HFFc6 (cell line): Measurements from ENCODE around the gene AFAP1L1. TPM values are rescaled to one million over a fixed set of nuclear protein-coding genes. Genes with fewer than 3 reads are reported as not detected.

Experiments
- DNase-seq: peaks from one replicate; pipeline ENCODE4 v3.0.0-alpha.2; 2018
- H3K27ac Mint-ChIP-seq: 2 replicates; pipeline ENCODE4 v1.8.0; 2020; ENCODE audit warnings: mild to moderate bottlenecking, mixed read lengths
- H3K27me3 Mint-ChIP-seq: 2 replicates; pipeline ENCODE4 v1.8.0; 2021; ENCODE audit warnings: mild to moderate bottlenecking, moderate library complexity, mixed read lengths; ENCODE audit not compliant: insufficient read depth
- H3K36me3 Mint-ChIP-seq: 2 replicates; pipeline ENCODE4 v1.8.0; 2021; ENCODE audit warnings: low read depth, mixed read lengths
- H3K4me1 Mint-ChIP-seq: 2 replicates; pipeline ENCODE4 v1.8.0; 2020; ENCODE audit warnings: low read depth, mixed read lengths
- H3K4me3 Mint-ChIP-seq: 2 replicates; pipeline ENCODE4 v1.8.0; 2020; ENCODE audit warnings: mild to moderate bottlenecking, moderate library complexity, mixed read lengths
- H3K9me3 Mint-ChIP-seq: 2 replicates; pipeline ENCODE4 v1.8.0; 2020; ENCODE audit warnings: mild to moderate bottlenecking, mixed read lengths
- CTCF ChIP-seq: fragments of 200-600 bp; sonication (generic); IDR thresholded peaks from 2 replicates; pipeline ENCODE4 v1.5.0; 2021; ENCODE audit warnings: antibody characterized with exemption, mild to moderate bottlenecking
- total RNA-seq, 6 experiments: library from RNA; stranded (reverse); fragmentation: NEBNext Ultra II Directional; extraction: Animal tissue kit (Norgen Biotek cat#: 25700); gene quantifications; 2 replicates in 1 of 6; 3 replicates in 5 of 6; pipeline ENCODE4 v1.2.3, GENCODE V29; 2021

AFAP1L1 gene
- total RNA-seq, 6 experiments from 2014 or later, result 3.2 to 7.5 (median 5.4) TPM

- no peak overlapping the region for H3K27ac Mint-ChIP-seq
- H3K9me3 Mint-ChIP-seq, result no peaks in the 10 kb centered on the region
- H3K4me1 Mint-ChIP-seq, result peaks cover 17% of the 10 kb centered on the region
- DNase-seq, result no peak
- H3K27me3 Mint-ChIP-seq, result peaks cover 3% of the 10 kb centered on the region
- H3K4me3 Mint-ChIP-seq, result no peak overlapping the region
- no peak for TF ChIP-seq CTCF
- H3K36me3 Mint-ChIP-seq, result no peaks in the 10 kb centered on the region
Measured at GRCh38 chr5:149381261-149381985, 109.8 kb downstream of the AFAP1L1 start.

DNA sequence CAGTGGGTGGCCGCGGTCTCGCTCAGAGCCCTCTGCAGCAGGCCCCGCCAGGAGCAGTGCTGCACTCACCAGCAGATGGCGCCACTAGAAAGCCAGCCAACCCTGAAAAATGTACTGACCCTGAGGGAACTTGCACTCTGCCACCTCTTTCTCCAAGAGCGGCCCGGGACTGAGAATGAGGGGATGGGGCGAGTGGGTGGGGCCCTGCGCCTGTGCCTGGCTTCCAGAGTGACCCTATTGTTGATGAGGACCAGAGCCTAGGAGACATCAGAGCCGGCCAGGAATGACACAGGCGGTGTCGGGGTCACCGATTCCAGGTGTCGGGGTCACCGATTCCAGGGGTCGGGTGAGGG is 110.3 kb downstream of the AFAP1L1 start:
- no peaks in the 10 kb centered on the region for H3K9me3 Mint-ChIP-seq
- TF ChIP-seq CTCF, result peak; percentile 98
- no peaks in the 10 kb centered on the region for H3K36me3 Mint-ChIP-seq
- peak; percentile 61 for DNase-seq
- H3K27ac Mint-ChIP-seq, result no peak overlapping the region
- no peak overlapping the region for H3K4me3 Mint-ChIP-seq
- peaks cover 3% of the 10 kb centered on the region for H3K27me3 Mint-ChIP-seq
- peaks cover 23% of the 10 kb centered on the region for H3K4me1 Mint-ChIP-seq

DNA sequence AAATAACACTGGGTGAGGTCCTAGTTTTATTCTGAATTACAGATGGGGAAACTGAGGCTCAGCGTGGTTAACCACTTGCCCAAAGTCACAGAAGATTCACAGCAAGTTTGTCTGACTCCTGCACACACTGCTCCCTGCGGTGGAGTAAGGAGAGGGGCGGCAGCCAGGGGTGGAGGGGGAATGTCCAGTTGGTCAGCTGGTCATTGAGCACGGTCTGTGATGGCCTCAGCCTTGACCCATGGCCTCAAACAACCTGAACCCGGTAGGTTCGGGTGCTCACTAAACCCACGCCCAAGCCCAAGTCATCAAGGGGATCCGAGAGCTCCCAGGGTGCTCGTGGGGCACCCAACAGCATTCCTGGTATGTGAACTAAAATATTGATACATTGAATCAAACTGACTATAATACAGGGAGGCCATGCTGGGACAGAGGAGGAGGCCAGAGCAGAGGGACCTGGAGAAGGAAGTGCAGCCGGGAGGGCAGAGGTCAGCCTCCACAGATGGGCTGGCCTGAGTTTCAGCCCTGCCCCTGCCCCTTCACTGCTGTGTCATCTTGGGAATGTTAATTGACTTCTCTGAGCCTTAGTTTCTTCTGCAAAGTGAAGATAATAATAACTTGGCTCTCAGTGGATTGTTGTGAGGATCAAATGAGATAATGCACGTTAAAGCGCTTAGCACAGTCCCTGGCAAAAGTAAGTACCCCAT is 111.0 kb downstream of the AFAP1L1 start:
- Mint-ChIP-seq H3K9me3 (no peaks in the 10 kb centered on the region), H3K36me3 (no peaks in the 10 kb centered on the region), H3K4me1 (peaks cover 30% of the 10 kb centered on the region), H3K27ac (no peak overlapping the region), H3K4me3 (no peak overlapping the region), H3K27me3 (peaks cover 5% of the 10 kb centered on the region)
- no peak for DNase-seq
- TF ChIP-seq CTCF, result no peak

DNA sequence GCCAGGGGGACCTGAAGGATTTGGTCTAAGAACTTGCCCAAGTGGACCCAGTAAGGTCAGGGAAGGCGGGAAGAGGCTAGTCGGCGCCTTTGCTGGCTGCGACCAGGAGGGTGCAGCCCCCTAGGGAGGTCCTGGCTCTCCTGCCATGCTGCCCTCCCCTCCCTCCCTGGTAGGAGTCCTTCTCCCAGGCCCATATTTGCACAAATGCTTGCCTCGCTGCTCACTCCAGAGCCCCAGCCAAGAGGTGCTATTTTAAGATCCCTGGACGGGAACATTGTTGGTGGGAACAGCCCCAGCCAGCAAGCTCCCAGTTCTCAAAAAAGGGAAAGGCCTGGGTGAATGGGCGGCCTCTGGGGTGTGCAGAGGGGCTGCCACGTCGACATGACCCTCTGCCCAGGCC is 111.7 kb downstream of the AFAP1L1 start:
- TF ChIP-seq CTCF, result no peak
- Mint-ChIP-seq H3K27me3 (peaks cover 5% of the 10 kb centered on the region), H3K9me3 (no peaks in the 10 kb centered on the region), H3K4me3 (no peak overlapping the region), H3K4me1 (peaks cover 37% of the 10 kb centered on the region), H3K36me3 (no peaks in the 10 kb centered on the region), H3K27ac (no peak overlapping the region)
- DNase-seq, result no peak

DNA sequence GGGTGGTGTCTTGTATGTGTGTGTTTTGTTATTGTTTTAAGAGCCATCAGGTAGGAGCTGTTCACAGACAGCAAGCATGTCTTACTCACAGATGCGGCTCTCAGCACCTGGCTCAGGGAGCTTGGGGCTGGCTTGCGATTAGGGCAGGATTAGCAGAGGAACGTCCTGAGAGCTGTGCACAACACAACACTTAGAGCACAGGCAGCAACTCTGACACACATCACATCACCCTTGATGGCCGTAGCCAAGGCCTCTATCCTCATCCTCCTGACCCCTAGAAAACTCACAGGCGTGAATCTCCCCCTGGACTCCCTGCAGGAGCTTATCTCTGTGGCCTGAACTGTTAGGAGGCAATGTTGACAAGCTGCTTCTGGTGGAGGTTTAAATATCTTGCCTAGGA is 114.5 kb downstream of the AFAP1L1 start:
- TF ChIP-seq CTCF, result no peak
- Mint-ChIP-seq H3K9me3 (no peaks in the 10 kb centered on the region), H3K27me3 (peaks cover 3% of the 10 kb centered on the region; the same call in 1 of the 2 replicates), H3K36me3 (no peaks in the 10 kb centered on the region), H3K27ac (no peak overlapping the region), H3K4me3 (no peak overlapping the region), H3K4me1 (peaks cover 51% of the 10 kb centered on the region)
- no peak for DNase-seq
